H1 (cell line): ENCODE measurements around the gene PEAK1.

Source experiments
- CBX8 ChIP-seq: fragments of 300-800, 300-1000 bp; sonication (generic); IDR thresholded peaks from 2 replicates; pipeline ENCODE4 v1.7.1; 2016; ENCODE audit warnings: low read depth, low read length, borderline replicate concordance
- CTCF ChIP-seq, 3 experiments: IDR thresholded peaks; 1 replicate in 2 of 3; 2 replicates in 1 of 3; pipeline versions ENCODE4 v1.5.1 to v1.6.1; 2011; ENCODE audit warnings: low read length in 3 of 3, mild to moderate bottlenecking in 3 of 3, inconsistent platforms in 2 of 3, low read depth in 1 of 3, moderate library complexity in 1 of 3; ENCODE audit not compliant: insufficient read depth in 1 of 3; ENCODE audit errors: control extremely low read depth in 1 of 3
- EZH2 ChIP-seq: fragments of 200-600 bp; sonication (generic); IDR thresholded peaks from 2 replicates; pipeline ENCODE4 v1.7.1; 2012; ENCODE audit warnings: low read depth, mild to moderate bottlenecking, moderate library complexity, low read length, inconsistent platforms; ENCODE audit not compliant: severe bottlenecking
- GABPA ChIP-seq: IDR thresholded peaks from 2 replicates; pipeline ENCODE4 v1.6.1; 2011; ENCODE audit warnings: mild to moderate bottlenecking, low read length, moderate library complexity, borderline replicate concordance; ENCODE audit not compliant: insufficient read depth
- POLR2A ChIP-seq, 2 experiments: IDR thresholded peaks; 1 replicate in 1 of 2; 2 replicates in 1 of 2; pipeline ENCODE4 v1.6.1; 2011; ENCODE audit warnings: low read depth in 2 of 2, low read length in 2 of 2, mild to moderate bottlenecking in 2 of 2; ENCODE audit errors: control extremely low read depth in 1 of 2
- POLR2AphosphoS5 ChIP-seq: IDR thresholded peaks from 2 replicates; pipeline ENCODE4 v1.6.1; 2011; ENCODE audit warnings: low read depth, low read length
- RAD21 ChIP-seq, 2 experiments: IDR thresholded peaks in 1 of 2; conservative IDR thresholded peaks in 1 of 2; 2 replicates each; pipeline ENCODE4 v1.6.1; 2011; ENCODE audit warnings: low read depth in 2 of 2, low read length in 2 of 2, improper control_type of control experiment in 1 of 2, inconsistent platforms in 1 of 2, mild to moderate bottlenecking in 1 of 2, moderate library complexity in 1 of 2

GRCh38 chr15:77143191-77143590, 276.7 kb downstream of the PEAK1 start:
- no peak for TF ChIP-seq CBX8
- TF ChIP-seq GABPA = no peak
- TF ChIP-seq POLR2AphosphoS5 = no peak
- TF ChIP-seq RAD21 (IDR thresholded peaks at IDR 0.05 in 1 of 2, conservative IDR thresholded peaks at IDR 0.05 in 1 of 2; ENCODE audit: low read depth in 2 of 2, low read length in 2 of 2) = no peak
- TF ChIP-seq POLR2A (IDR thresholded peaks at IDR 0.05; ENCODE audit: control extremely low read depth in 1 of 2, low read depth in 2 of 2, low read length in 2 of 2) = no peak
- no peak for TF ChIP-seq EZH2
- TF ChIP-seq CTCF (IDR thresholded peaks at IDR 0.05; ENCODE audit: control extremely low read depth in 1 of 3, insufficient read depth in 1 of 3, low read depth in 1 of 3, low read length in 3 of 3) = no peak
